B cell (primary cell): ENCODE measurements around the gene RAB30. TPM values are rescaled to one million over a fixed set of nuclear protein-coding genes. Genes with fewer than 3 reads are reported as not detected.
A peak's percentile ranks its signal among the peaks of the same experiment; 100 is the strongest.

Experiments
- ATAC-seq: fragments of 200-7000 bp; cut with Tn5 transposase; one replicate; pipeline ENCODE4 v1.10.0; 2021; ENCODE audit warnings: low read depth, mild to moderate bottlenecking, moderate number of reproducible peaks, moderate library complexity
- CTCF ChIA-PET: fragments of 350-600 bp; sonication (Branson Sonifier 250); formaldehyde crosslinking; loops from one replicate; lab custom pipeline; 2021; ENCODE audit warnings: antibody characterized with exemption, inconsistent platforms; lab: Charles Lee
- POLR2A ChIA-PET: fragments of 350-600 bp; sonication (Branson Sonifier 250); formaldehyde crosslinking; loops from one replicate; lab custom pipeline; 2021; ENCODE audit warnings: antibody characterized with exemption; lab: Charles Lee
- DNase-seq: peaks from one replicate; pipeline ENCODE4 v3.0.0; 2013
- H2AFZ ChIP-seq: 2 replicates; pipeline ENCODE4 v1.6.1; 2012; ENCODE audit warnings: mild to moderate bottlenecking, low read depth, low read length; ENCODE audit not compliant: insufficient read depth, poor library complexity, severe bottlenecking
- H3K27ac ChIP-seq, 2 donors: 1 replicate in 1 of 2; 2 replicates in 1 of 2; pipeline ENCODE4 v1.5.1; 2012 to 2013; ENCODE audit warnings: low read length in 2 of 2, mild to moderate bottlenecking in 2 of 2, moderate library complexity in 1 of 2
- H3K27me3 ChIP-seq, 4 experiments: fragments of 200-600 bp in 1 of 4; sonication (generic) in 1 of 4; replicated peaks in 1 of 4; 1 replicate in 2 of 4; 2 replicates in 2 of 4; pipeline versions ENCODE4 v1.6.1 to v1.7.0; 2013 to 2016; ENCODE audit warnings: low read length in 3 of 4, mild to moderate bottlenecking in 2 of 4, mixed read lengths in 1 of 4, moderate library complexity in 1 of 4; ENCODE audit not compliant: insufficient read depth in 4 of 4, control insufficient read depth in 3 of 4; ENCODE audit errors: control extremely low read depth in 1 of 4
- H3K36me3 ChIP-seq, 2 experiments: replicated peaks in 1 of 2; 1 replicate in 1 of 2; 2 replicates in 1 of 2; pipeline versions ENCODE4 v1.6.1 to v1.7.1; 2013; ENCODE audit warnings: low read length in 1 of 2; ENCODE audit not compliant: insufficient read depth in 2 of 2, control insufficient read depth in 1 of 2; ENCODE audit errors: control extremely low read depth in 1 of 2, extremely low read depth in 1 of 2
- H3K4me1 ChIP-seq, 2 donors: fragments of 200-600 bp in 1 of 2; sonication (generic) in 1 of 2; 1 replicate in 1 of 2; 2 replicates in 1 of 2; pipeline versions ENCODE4 v1.5.1 to v1.6.1; 2013 to 2017; ENCODE audit warnings: low read length in 2 of 2; ENCODE audit not compliant: control insufficient read depth in 2 of 2, insufficient read depth in 2 of 2
- H3K4me2 ChIP-seq: replicated peaks from 2 replicates; pipeline ENCODE3; 2012; ENCODE audit warnings: mild to moderate bottlenecking, low read depth, low read length; ENCODE audit not compliant: poor library complexity, severe bottlenecking
- H3K4me3 ChIP-seq, 5 experiments: fragments of 200-600 bp in 1 of 5; sonication (generic) in 1 of 5; 1 replicate in 3 of 5; 2 replicates in 2 of 5; pipeline versions ENCODE4 v1.5.1 to v1.7.0; 2011 to 2016; ENCODE audit warnings: low read length in 4 of 5, mild to moderate bottlenecking in 4 of 5, low read depth in 2 of 5, control low read depth in 1 of 5, moderate library complexity in 1 of 5; ENCODE audit not compliant: insufficient read depth in 1 of 5; ENCODE audit errors: control extremely low read depth in 1 of 5, extremely low read depth in 1 of 5
- H3K79me2 ChIP-seq: fragments of 200-600 bp; sonication (generic); one replicate; pipeline ENCODE4 v1.6.0; 2016; ENCODE audit warnings: low read length; ENCODE audit not compliant: control insufficient read depth, insufficient read depth
- H3K9ac ChIP-seq: fragments of 200-600 bp; sonication (generic); 2 replicates; pipeline ENCODE4 v1.6.1; 2017; ENCODE audit warnings: mild to moderate bottlenecking, low read length, moderate library complexity
- H3K9me3 ChIP-seq, 3 donors: one replicate each; pipeline versions ENCODE4 v1.6.1 to v1.7.1; 2013; ENCODE audit warnings: low read length in 2 of 3; ENCODE audit not compliant: control insufficient read depth in 2 of 3, insufficient read depth in 1 of 3; ENCODE audit errors: control extremely low read depth in 1 of 3
- H4K20me1 ChIP-seq: 2 replicates; pipeline ENCODE4 v1.6.0; 2012; ENCODE audit warnings: mild to moderate bottlenecking, low read length; ENCODE audit not compliant: insufficient read depth, control insufficient read depth, poor library complexity, severe bottlenecking
- H3K27ac Mint-ChIP-seq: one replicate; pipeline ENCODE4 v1.8.0; 2021; ENCODE audit warnings: mixed read lengths
- H3K27me3 Mint-ChIP-seq: one replicate; pipeline ENCODE4 v1.8.0; 2021; ENCODE audit warnings: mixed read lengths
- H3K4me1 Mint-ChIP-seq: one replicate; pipeline ENCODE4 v1.8.0; 2021; ENCODE audit warnings: mixed read lengths
- H3K4me3 Mint-ChIP-seq: one replicate; pipeline ENCODE4 v1.8.0; 2021; ENCODE audit warnings: mixed read lengths
- H3K9me3 Mint-ChIP-seq: one replicate; pipeline ENCODE4 v1.8.0; 2022; ENCODE audit warnings: mixed read lengths; ENCODE audit not compliant: insufficient read depth
- EZH2 ChIP-seq: IDR thresholded peaks from 2 replicates; pipeline ENCODE4 v1.6.1; 2012; ENCODE audit warnings: borderline replicate concordance, low read depth, mild to moderate bottlenecking, moderate library complexity, low read length; ENCODE audit not compliant: insufficient read depth, poor library complexity, severe bottlenecking
- intact Hi-C: fragments of 100-400 bp; cut with micrococcal nuclease; formaldehyde crosslinking; loops from one replicate; pipeline ENCODE4 v1.10.0; 2022
- polyA plus RNA-seq: library from polyadenylated mRNA; depleted of rRNA; stranded (reverse); fragments of >200 nt; gene quantifications from 2 replicates; pipeline ENCODE4 v1.2.3, GENCODE V29; 2012
- total RNA-seq, 2 donors: library from RNA; stranded (reverse); fragments of 120-200 nt in 1 of 2; gene quantifications; 1 replicate in 1 of 2; 2 replicates in 1 of 2; pipeline versions ENCODE4 v1.2.3 to v1.2.4, GENCODE V29; 2013 to 2022
- TF ChIP-seq, protein P1 (sequence below): fragments of 200-600 bp; IDR thresholded peaks from one replicate; pipeline ENCODE4 v1.8.0; 2022; ENCODE audit warnings: antibody characterized with exemption, mild to moderate bottlenecking

RAB30 gene
- total and polyA plus RNA-seq, 2 donors (not counting 1 experiment from before 2014, with no cell fraction given), result 26.6 to 214 TPM

DNA sequence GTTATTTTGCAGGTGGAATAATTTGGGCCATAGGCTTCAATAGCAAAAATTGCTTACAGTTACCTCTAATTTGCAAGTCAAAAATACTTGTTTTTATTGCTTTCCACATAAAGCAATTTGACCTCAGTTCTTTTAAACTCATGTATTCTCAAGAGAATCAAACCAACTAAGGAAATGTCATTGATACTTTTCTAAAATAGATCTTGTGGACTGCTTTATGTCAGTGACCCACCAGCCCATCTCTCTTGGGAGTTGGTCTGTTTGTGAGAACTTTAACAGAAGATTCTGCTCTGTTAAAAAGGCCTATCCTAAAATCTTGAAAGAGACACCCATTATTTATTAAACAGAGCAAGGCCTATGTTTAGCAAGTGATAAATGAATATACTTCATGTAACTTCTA is 94.9 kb downstream of the RAB30 start:
- Histone ChIP-seq H4K20me1 (no peaks in the 10 kb centered on the region), H3K36me3 (peaks cover 0 to 14% of the 10 kb centered on the region in 2 experiments), H3K4me3 (no peak overlapping the region), H3K4me2 (peak overlapping the region; percentile 16), H2AFZ (no peak overlapping the region), H3K9me3 (no peaks in the 10 kb centered on the region), H3K4me1 (peaks cover 22 to 27% of the 10 kb centered on the region in 2 donors), H3K27me3 (no peaks in the 10 kb centered on the region), H3K79me2 (peaks cover 3% of the 10 kb centered on the region), H3K9ac (no peak overlapping the region), H3K27ac (peak overlapping the region in 1 of 2 donors; percentile 28)
- ChIA-PET POLR2A (no interaction called here), CTCF (no interaction called here)
- no peak for DNase-seq
- peaks cover 64% of the 10 kb centered on the region for H3K4me1 Mint-ChIP-seq
- peak; percentile 33 for ATAC-seq
- no peaks in the 10 kb centered on the region for H3K27me3 Mint-ChIP-seq
- H3K27ac Mint-ChIP-seq, result peak overlapping the region; percentile 43
- intact Hi-C loops, result loop anchor here (5.0 kb wide), 1 partner anchor 69 kb away; no protein-coding TSS in a partner anchor
- H3K4me3 Mint-ChIP-seq, result peak overlapping the region; percentile 8
- no peaks in the 10 kb centered on the region for H3K9me3 Mint-ChIP-seq
- TF ChIP-seq, protein P1, sequence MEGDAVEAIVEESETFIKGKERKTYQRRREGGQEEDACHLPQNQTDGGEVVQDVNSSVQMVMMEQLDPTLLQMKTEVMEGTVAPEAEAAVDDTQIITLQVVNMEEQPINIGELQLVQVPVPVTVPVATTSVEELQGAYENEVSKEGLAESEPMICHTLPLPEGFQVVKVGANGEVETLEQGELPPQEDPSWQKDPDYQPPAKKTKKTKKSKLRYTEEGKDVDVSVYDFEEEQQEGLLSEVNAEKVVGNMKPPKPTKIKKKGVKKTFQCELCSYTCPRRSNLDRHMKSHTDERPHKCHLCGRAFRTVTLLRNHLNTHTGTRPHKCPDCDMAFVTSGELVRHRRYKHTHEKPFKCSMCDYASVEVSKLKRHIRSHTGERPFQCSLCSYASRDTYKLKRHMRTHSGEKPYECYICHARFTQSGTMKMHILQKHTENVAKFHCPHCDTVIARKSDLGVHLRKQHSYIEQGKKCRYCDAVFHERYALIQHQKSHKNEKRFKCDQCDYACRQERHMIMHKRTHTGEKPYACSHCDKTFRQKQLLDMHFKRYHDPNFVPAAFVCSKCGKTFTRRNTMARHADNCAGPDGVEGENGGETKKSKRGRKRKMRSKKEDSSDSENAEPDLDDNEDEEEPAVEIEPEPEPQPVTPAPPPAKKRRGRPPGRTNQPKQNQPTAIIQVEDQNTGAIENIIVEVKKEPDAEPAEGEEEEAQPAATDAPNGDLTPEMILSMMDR, result no peak
- TF ChIP-seq EZH2, result no peak

DNA sequence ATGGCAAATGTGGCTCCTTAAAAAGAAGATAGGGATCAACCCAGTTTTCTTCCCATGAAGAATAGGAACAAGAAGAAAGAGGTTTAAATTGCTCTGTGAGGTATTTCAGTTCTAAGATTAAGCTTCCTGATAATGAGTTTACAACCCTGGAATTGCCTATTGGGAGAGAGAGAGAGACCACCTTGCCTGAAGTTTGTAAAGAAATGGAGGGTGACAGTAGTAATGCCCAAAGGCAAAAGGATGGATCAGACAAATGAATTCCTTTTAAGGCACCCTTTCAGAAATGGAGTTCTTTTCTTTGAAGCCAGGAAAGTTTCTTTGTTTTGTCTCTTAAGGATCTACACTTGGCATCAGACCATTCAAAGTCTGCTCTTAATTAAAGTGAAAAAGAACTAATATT is 95.8 kb downstream of the RAB30 start:
- H3K27ac ChIP-seq, result peak overlapping the region; percentile 16 to 28
- intact Hi-C loops, result loop anchor here (5.0 kb wide), 1 partner anchor 69 kb away; no protein-coding TSS in a partner anchor
- no peak for TF ChIP-seq EZH2
- TF ChIP-seq, protein P1, result no peak
- H4K20me1 ChIP-seq, result no peaks in the 10 kb centered on the region
- Mint-ChIP-seq H3K9me3 (no peaks in the 10 kb centered on the region), H3K27me3 (no peaks in the 10 kb centered on the region), H3K4me3 (no peak overlapping the region), H3K27ac (peak overlapping the region; percentile 37), H3K4me1 (peaks cover 71% of the 10 kb centered on the region)
- H3K9ac ChIP-seq, result no peak overlapping the region
- H3K4me3 ChIP-seq, result no peak overlapping the region
- H2AFZ ChIP-seq, result no peak overlapping the region
- H3K79me2 ChIP-seq, result peaks cover 3% of the 10 kb centered on the region
- ChIA-PET CTCF (no interaction called here), POLR2A (no interaction called here)
- DNase-seq, result no peak
- ATAC-seq, result no peak
- peaks cover 0 to 2% (median 0%) of the 10 kb centered on the region in 3 donors for H3K9me3 ChIP-seq
- H3K27me3 ChIP-seq, result no peaks in the 10 kb centered on the region
- H3K4me1 ChIP-seq, result peaks cover 26 to 27% of the 10 kb centered on the region in 2 donors
- no peak overlapping the region for H3K4me2 ChIP-seq
- H3K36me3 ChIP-seq, result peaks cover 0 to 5% of the 10 kb centered on the region in 2 experiments
